RKO (cell line): Measurements from ENCODE around the gene SETDB1.

Source experiments
- DNase-seq: peaks from one replicate; pipeline ENCODE4 v3.0.0-alpha.2; 2016; ENCODE audit warnings: low spot score

The SETDB1 gene

DNA sequence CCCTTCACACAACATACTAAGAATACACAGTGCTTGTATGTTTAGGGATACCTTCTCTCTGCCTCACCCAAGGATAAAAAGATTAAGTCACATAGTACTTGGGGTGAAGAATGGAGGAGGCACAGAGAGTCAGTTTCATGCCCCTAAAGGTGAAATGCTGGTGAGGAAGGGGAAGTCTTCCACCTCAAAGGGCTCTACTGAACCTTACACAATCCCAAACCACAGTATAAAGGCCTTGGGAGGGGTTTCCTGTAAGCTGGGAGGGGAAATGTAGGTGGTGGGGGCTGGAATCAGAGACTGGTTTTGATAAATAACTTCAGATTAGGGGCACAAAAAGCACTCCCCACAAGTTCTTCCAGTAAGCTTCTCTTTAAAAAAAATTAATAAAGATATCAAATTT lies 77.0 kb downstream of the SETDB1 start:
- DNase-seq = no peak

- DNase-seq = no peak
These were observed 79.7 kb downstream of the SETDB1 start for GRCh38 chr1:151005729-151006319.

DNA sequence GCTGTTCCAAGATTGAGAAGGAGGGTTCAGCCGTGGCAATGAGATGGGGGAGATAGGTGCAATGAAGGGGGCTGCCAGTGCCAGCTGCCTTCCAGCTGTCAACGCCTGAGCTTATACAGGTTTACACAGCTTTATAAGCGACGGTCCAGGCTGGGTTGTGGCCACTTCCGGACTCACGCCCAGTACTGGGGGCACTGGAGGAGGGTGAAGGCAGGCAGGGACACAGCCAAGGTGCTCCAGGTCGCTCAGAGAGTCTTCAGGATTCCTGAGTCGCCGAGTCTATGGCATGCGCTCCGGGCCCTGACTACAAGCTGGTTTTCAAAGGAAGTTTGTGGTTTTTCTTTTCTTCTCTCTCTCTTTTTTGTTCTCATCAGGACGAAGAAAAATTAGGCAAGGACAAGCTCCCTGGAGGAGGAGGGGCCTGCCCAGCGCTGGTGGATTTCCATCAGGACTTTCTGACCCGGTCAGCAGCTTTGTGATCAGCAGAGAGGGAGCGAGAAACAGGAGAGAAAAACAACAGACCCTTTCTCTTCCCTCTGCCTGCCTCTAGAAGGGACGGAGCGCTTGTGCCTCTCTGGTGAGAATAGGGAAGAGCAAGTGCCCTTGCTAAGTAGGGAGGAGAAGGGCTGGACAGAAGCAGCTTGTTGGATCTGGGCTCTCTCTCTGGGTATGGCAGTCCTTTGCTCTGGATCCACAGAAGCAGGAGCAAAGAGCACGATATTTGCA lies 80.3 kb downstream of the SETDB1 start, which contains the start of gene MINDY1:
TSS of gene MINDY1 (minus strand) at position 576 of the 726 bp plus-strand sequence. CDS start 4,285 bp downstream, outside the sequence.
- DNase-seq = peak; percentile 93

GRCh38 chr1:151007853-151008243 lies 81.7 kb downstream of the SETDB1 start:
- DNase-seq = no peak

DNA sequence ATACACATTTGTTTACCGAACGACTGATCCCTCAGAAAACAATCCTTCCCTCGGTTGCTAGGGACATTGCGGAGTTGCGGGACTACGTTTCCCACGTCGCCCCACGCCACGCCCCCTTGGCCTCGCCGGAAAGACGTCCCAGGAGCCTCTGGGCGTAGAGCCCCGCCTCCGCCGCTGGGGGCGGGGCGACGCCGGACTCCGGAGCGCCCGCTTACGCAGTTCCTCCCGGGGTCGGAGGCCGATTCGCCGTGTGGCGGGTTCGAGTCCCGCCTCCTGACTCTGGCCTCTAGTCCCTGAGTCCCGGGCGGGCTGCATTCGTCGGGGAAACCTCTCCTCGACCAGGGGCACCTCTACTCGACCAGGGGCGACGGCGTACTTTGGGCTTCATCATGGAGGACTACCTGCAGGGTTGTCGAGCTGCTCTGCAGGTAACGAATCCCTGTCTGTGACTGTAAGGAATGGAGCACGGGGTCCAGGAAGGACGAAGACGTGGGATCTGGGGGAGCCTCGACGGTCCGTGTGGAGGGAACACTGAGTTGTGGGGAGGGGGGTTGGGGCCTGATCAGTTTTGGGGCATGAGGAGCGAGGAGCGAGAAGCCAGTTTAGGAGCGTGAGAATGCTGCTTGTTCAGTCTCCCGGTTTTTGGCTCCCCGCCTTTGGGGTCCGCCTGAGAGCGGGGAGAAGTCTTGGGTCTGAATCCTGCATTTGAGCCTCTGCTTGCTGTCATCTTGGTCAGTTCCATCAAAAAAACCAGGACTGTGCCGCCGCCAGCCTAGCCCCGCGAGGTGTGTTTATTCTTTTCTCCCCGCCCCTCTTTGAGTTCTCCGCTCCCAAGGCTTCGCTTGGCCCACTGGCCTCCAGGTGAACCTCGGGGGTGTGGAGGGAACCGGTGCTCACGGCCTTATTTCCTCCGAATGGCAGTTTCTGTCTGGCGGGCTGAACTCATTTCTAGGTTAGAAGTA lies 82.4 kb downstream of the SETDB1 start, which contains the start of gene PRUNE1:
TSS of gene PRUNE1 (plus strand) at position 206 of the 962 bp plus-strand sequence. CDS start at position 390, 184 bp downstream.
- DNase-seq = peak; percentile 98

DNA sequence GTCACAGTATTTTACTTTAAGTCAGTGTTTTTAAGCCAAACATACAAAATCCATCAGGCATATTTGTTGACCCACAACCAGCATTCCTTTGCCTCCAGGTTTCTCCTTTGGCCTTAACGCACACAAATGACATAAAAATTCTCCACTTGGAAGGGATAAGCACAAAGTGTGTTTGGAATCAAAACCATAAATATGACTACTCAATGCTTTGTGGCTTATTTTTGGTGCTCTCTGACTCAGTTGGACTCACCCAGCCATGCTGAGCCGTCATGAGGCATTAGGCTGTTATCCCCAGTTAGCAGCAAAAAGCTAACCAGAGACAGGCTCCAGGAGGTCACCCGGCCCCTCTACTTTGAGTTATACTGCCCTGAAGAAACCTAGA lies 83.0 kb downstream of the SETDB1 start:
- DNase-seq = peak; percentile 76

DNA sequence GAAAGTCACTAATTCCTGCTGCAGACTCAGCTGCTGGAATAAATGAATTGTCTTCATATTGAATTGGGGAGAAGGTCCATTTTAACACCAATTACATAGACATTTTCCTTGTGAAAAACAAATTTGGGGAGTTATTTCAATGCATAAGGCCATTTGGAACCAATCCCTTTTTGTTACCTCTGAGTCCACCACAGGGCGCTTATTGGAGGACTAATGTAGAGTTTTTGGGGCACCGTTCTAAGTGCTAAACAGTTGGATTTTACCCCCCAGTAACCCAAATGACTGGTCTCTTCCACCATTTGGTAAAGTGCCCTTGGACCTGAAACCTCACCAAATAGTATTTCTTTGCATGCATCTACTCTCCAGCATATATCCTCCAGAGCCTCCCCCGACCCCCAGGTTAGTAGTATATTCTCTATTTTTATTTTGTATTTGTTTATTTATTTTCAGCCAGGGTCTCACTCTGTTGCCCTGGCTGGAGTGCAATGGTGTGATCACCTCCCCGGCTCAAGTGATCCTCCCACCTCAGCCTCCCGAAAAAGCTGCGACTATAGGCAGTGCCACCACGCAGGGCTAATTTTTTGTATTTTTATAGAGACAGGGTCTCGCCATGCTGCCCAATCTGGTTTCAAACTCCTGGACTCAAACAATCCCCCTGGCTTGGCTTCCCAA lies 83.6 kb downstream of the SETDB1 start:
- no peak for DNase-seq

DNA sequence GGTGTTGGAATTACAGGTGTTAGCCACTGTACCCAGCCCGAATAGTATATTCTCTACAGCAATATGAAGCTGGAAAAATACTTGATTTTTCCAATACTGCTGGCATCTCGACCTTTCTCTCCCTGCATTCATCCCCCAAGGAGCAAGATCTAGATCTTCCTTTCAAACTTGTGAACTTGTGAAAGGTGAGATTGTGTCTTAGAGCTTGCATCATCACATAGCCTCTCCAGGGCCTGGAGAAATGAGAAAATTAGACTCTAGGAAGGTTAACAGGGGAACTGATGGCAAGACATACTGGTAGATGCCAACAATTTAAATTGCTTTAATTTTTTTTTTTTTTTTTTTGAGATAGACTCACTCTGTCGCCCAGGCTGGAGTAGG lies 84.2 kb downstream of the SETDB1 start:
- no peak for DNase-seq

DNA sequence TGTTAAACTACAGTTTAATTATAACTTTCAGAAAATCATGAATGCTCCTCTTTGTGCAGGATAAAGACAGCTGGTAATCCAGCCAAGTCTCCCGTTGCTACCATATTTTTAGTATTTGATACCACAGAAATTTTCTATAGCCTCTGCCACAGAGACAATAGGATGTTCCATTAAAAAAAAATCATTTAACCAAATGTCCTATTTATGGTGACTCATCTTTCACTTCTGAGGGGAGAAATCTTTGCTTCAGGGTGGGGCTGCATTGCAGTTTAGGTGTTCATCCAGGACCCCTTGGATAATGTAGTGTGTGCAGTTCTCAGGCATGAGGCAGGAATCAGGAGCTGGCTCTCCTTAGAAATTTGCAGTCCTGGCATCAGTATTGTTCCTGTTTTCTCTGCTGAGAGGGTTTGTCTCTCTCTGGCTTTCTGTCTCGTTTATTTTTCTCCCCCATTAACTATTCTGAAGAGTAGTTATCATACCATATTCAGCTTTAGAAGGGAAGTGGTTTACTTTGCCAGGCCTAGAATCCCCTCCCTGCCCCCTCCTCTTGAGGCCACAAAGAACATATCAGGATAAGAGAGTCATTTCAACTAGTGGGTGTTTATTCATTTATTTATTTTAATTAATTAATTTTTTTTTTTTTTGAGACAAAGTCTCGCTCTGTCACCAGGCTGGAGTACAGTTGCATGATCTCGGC lies 85.1 kb downstream of the SETDB1 start:
- no peak for DNase-seq

GRCh38 chr1:151012684-151013471 lies 86.7 kb downstream of the SETDB1 start:
- no peak for DNase-seq

- no peak for DNase-seq
These were observed 87.4 kb downstream of the SETDB1 start for GRCh38 chr1:151013518-151013917.
